Progenitor cell of endocrine pancreas (in vitro differentiated cells): ENCODE measurements around the gene BIVM. TPM values are rescaled to one million over a fixed set of nuclear protein-coding genes. Genes with fewer than 3 reads are reported as not detected.

Experiments used
- DNase-seq: peaks from one replicate; pipeline ENCODE4 v3.0.0; 2021; ENCODE audit warnings: low spot score; ENCODE audit not compliant: unreplicated experiment
- H3K27ac Mint-ChIP-seq: 2 replicates; pipeline ENCODE4 v1.8.0; 2021; ENCODE audit warnings: mild to moderate bottlenecking, moderate library complexity, mixed read lengths
- H3K27me3 Mint-ChIP-seq: 2 replicates; pipeline ENCODE4 v1.8.0; 2021; ENCODE audit warnings: mixed read lengths
- H3K36me3 Mint-ChIP-seq: 2 replicates; pipeline ENCODE4 v1.8.0; 2022; ENCODE audit warnings: mixed read lengths; ENCODE audit not compliant: insufficient read depth
- H3K4me1 Mint-ChIP-seq: 2 replicates; pipeline ENCODE4 v1.8.0; 2021; ENCODE audit warnings: low read depth, mixed read lengths
- H3K4me3 Mint-ChIP-seq: 2 replicates; pipeline ENCODE4 v1.8.0; 2021; ENCODE audit warnings: low read depth, mild to moderate bottlenecking, moderate library complexity, mixed read lengths
- H3K9me3 Mint-ChIP-seq: 2 replicates; pipeline ENCODE4 v1.8.0; 2021; ENCODE audit warnings: low read depth, mixed read lengths
- total RNA-seq: library from RNA; stranded (reverse); gene quantifications from 2 replicates; pipeline ENCODE4 v1.2.1, GENCODE V29; 2021
- TF ChIP-seq, protein P1 (sequence below): fragments of 200-600 bp; sonication (generic); IDR thresholded peaks from one replicate; pipeline ENCODE4 v1.5.0; 2021; ENCODE audit warnings: antibody characterized with exemption, mild to moderate bottlenecking; ENCODE audit not compliant: unreplicated experiment

Gene BIVM
- total RNA-seq, 1 donor from 2014 or later: 28.5 TPM

GRCh38 chr13:102875256-102875655 lies 76.3 kb downstream of the BIVM start:
- no peak for DNase-seq
- H3K27ac Mint-ChIP-seq: no peak overlapping the region
- no peaks in the 10 kb centered on the region for H3K9me3 Mint-ChIP-seq
- no peak overlapping the region for H3K4me3 Mint-ChIP-seq
- no peaks in the 10 kb centered on the region for H3K27me3 Mint-ChIP-seq
- TF ChIP-seq, protein P1, sequence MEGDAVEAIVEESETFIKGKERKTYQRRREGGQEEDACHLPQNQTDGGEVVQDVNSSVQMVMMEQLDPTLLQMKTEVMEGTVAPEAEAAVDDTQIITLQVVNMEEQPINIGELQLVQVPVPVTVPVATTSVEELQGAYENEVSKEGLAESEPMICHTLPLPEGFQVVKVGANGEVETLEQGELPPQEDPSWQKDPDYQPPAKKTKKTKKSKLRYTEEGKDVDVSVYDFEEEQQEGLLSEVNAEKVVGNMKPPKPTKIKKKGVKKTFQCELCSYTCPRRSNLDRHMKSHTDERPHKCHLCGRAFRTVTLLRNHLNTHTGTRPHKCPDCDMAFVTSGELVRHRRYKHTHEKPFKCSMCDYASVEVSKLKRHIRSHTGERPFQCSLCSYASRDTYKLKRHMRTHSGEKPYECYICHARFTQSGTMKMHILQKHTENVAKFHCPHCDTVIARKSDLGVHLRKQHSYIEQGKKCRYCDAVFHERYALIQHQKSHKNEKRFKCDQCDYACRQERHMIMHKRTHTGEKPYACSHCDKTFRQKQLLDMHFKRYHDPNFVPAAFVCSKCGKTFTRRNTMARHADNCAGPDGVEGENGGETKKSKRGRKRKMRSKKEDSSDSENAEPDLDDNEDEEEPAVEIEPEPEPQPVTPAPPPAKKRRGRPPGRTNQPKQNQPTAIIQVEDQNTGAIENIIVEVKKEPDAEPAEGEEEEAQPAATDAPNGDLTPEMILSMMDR: no peak
- peaks cover 24% of the 10 kb centered on the region for H3K36me3 Mint-ChIP-seq
- no peaks in the 10 kb centered on the region for H3K4me1 Mint-ChIP-seq

GRCh38 chr13:102877303-102877702 lies 78.4 kb downstream of the BIVM start:
- no peaks in the 10 kb centered on the region for H3K27me3 Mint-ChIP-seq
- no peaks in the 10 kb centered on the region for H3K4me1 Mint-ChIP-seq
- no peak overlapping the region for H3K27ac Mint-ChIP-seq
- DNase-seq: no peak
- H3K9me3 Mint-ChIP-seq: no peaks in the 10 kb centered on the region
- H3K4me3 Mint-ChIP-seq: no peak overlapping the region
- TF ChIP-seq, protein P1: no peak
- peaks cover 20% of the 10 kb centered on the region for H3K36me3 Mint-ChIP-seq

DNA sequence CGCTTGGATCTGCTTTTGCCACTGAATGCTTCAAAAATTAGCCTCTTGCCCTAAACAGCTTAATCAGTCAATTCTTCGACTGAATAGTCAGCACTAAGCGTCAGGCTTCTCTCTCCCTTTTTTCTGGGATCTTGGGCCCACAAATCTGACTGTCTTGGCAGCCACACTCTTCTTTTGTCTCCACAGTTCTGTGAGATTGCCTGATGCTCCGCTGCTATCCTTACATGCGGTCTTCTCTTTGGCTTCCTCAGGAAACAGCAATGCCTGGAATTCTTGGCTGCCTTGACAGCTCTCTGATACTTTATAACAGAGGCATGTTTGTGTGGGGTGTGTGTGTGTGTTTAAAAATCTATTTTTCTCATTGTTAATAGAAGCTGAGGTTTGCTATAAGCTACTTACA lies 79.6 kb downstream of the BIVM start:
- Mint-ChIP-seq H3K4me1 (no peaks in the 10 kb centered on the region), H3K27me3 (no peaks in the 10 kb centered on the region), H3K27ac (no peak overlapping the region), H3K4me3 (no peak overlapping the region), H3K9me3 (no peaks in the 10 kb centered on the region), H3K36me3 (peaks cover 16% of the 10 kb centered on the region)
- no peak for DNase-seq
- TF ChIP-seq, protein P1: no peak

DNA sequence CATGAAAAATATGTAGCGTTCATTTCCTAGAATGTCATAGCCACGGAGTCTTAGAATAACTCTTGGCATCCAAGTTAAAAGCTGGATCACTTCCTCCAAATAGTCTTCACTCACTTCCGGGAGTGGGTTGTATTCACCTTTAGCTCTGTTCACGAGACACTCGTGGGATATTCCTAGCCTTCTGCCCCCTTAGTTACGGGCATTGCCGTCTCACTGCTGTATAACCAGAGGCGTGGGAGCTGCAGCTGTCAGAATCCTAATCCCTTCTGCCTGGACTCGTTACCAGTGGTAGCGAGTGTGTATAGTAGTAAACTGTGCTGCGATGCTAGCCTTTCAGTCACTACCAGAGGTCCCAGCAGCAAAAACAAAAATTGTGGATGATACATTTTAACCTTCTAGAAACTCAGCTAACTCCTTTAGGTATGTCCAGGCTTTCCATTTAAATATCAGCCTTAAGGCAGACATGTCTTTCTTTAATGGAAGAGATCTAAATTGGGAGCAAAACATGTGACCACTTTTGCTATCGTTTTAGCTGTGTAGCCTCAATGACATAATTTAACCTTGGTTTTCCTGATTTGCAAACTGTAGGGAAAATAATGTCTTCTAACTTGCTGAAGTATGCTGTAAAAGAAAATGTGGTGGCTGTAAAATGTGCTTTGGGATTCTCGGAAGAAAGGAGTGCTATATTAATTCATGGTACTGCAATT lies 81.0 kb downstream of the BIVM start:
- Mint-ChIP-seq H3K4me3 (no peak overlapping the region), H3K27me3 (no peaks in the 10 kb centered on the region), H3K27ac (no peak overlapping the region), H3K36me3 (peaks cover 12% of the 10 kb centered on the region), H3K9me3 (no peaks in the 10 kb centered on the region), H3K4me1 (no peaks in the 10 kb centered on the region)
- TF ChIP-seq, protein P1: no peak
- no peak for DNase-seq

DNA sequence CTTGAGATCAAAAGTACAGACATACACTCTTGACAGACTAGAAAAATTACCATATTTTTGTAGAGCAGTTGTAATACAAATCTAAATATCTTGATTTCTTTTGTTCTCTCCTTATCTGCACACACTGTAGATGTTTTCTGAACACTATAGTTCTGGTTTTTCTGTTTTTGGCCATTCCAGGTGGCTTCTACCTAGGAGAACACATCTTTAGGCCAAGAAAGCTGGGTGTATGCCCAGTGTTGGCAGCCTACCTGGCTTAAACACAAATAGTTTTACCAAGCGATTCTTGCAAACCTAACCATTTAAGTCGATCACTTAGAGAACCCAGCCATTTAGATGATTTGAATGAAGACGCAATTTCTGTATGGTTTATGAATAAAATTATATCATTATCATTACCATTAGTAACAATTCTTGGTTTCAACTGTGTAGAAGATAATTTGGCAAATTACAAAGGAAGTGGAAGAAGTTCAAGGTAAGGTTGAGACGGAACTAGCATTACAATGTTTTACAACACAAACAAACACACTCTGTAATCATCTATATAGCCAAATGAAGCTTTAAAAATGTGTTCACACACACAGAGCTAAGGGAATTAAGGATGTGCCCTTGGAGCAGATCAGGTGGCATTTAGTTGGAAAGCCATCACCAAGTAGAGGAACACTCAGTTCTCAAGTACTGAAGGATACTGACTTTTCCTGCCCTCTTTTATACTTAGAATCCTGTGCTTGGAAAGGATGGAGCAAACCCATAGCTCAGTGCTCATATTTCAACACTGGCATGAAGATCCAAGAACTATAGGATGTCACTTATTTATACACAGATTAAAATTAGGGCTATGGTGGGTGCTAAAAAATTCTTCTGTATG lies 83.1 kb downstream of the BIVM start:
- no peaks in the 10 kb centered on the region for H3K9me3 Mint-ChIP-seq

More for the DNA sequence above, 83.1 kb downstream of the BIVM start:
- no peak overlapping the region for H3K4me3 Mint-ChIP-seq
- H3K4me1 Mint-ChIP-seq: peaks cover 2% of the 10 kb centered on the region
- no peaks in the 10 kb centered on the region for H3K36me3 Mint-ChIP-seq
- H3K27me3 Mint-ChIP-seq: no peaks in the 10 kb centered on the region
- H3K27ac Mint-ChIP-seq: no peak overlapping the region
- TF ChIP-seq, protein P1: no peak
- DNase-seq: no peak
